HEK293 (cell line): ENCODE measurements around the gene SLC26A6.

Source experiments
- CTCF ChIA-PET: fragments of 350-600 bp; formaldehyde crosslinking; extraction: SDS; loops from one replicate; lab custom pipeline; 2021; ENCODE audit warnings: antibody characterized with exemption; lab: Yijun Ruan, JAX
- POLR2A ChIA-PET: fragments of 300-600 bp; formaldehyde crosslinking; extraction: SDS; loops from one replicate; lab custom pipeline; 2020; ENCODE audit warnings: antibody characterized with exemption, inconsistent platforms; lab: Yijun Ruan, JAX
- H3K27ac ChIP-seq: fragments of 200-500 bp; sonication (Bioruptor generic); 2 replicates; pipeline ENCODE4 v1.5.1; 2014; ENCODE audit warnings: low read depth, low read length, control low read depth, inconsistent platforms; ENCODE audit errors: extremely low read depth
- H3K36me3 ChIP-seq, 2 experiments: fragments of 200-500 bp in 1 of 2; sonication (Bioruptor generic) in 1 of 2; 1 replicate in 1 of 2; 2 replicates in 1 of 2; pipeline ENCODE4 v1.5.1; 2014 to 2017; ENCODE audit warnings: inconsistent platforms in 2 of 2, low read length in 2 of 2; ENCODE audit not compliant: control insufficient read depth in 2 of 2, insufficient read depth in 1 of 2
- H3K4me1 ChIP-seq: fragments of 200-500 bp; sonication (Bioruptor generic); 2 replicates; pipeline ENCODE4 v1.5.1; 2014; ENCODE audit warnings: mild to moderate bottlenecking, low read length, inconsistent platforms; ENCODE audit not compliant: control insufficient read depth, insufficient read depth
- H3K4me3 ChIP-seq: 2 replicates; pipeline ENCODE4 v1.5.1; 2011; ENCODE audit warnings: low read depth, mild to moderate bottlenecking, control low read depth, low read length, moderate library complexity
- H3K9me3 ChIP-seq: fragments of 200-500 bp; sonication (Bioruptor generic); 2 replicates; pipeline ENCODE4 v1.5.1; 2014; ENCODE audit warnings: low read depth, low read length, inconsistent platforms; ENCODE audit not compliant: control insufficient read depth, insufficient read depth
- KLF10 ChIP-seq: fragments of 450-650 bp; IDR thresholded peaks from 2 replicates; pipeline ENCODE4 v1.5.1; 2018; ENCODE audit warnings: missing biosample characterization, mild to moderate bottlenecking, missing genetic modification characterization
- KLF7 ChIP-seq: fragments of 450-650 bp; formaldehyde crosslinking; IDR thresholded peaks from 2 replicates; pipeline ENCODE4 v1.5.1; 2016; ENCODE audit warnings: missing biosample characterization, missing genetic modification characterization, borderline replicate concordance
- PRDM1 ChIP-seq: fragments of 450-650 bp; formaldehyde crosslinking; IDR thresholded peaks from 2 replicates; pipeline ENCODE4; 2016; ENCODE audit warnings: missing biosample characterization, missing genetic modification characterization
- PRDM10 ChIP-seq: fragments of 450-650 bp; formaldehyde crosslinking; IDR thresholded peaks from 2 replicates; pipeline ENCODE4 v1.5.1; 2016; ENCODE audit warnings: missing biosample characterization, missing genetic modification characterization
- SP3 ChIP-seq: fragments of 450-650 bp; formaldehyde crosslinking; IDR thresholded peaks from 2 replicates; pipeline ENCODE4 v1.5.1; 2016; ENCODE audit warnings: missing biosample characterization, missing genetic modification characterization
- ZBTB8A ChIP-seq: fragments of 450-650 bp; formaldehyde crosslinking; IDR thresholded peaks from 2 replicates; pipeline ENCODE4 v1.5.1; 2016; ENCODE audit warnings: missing biosample characterization, missing genetic modification characterization
- ZFP3 ChIP-seq: fragments of 450-650 bp; formaldehyde crosslinking; IDR thresholded peaks from 2 replicates; pipeline ENCODE4 v1.5.1; 2016; ENCODE audit warnings: low read depth, missing biosample characterization, missing genetic modification characterization
- ZNF112 ChIP-seq: fragments of 450-650 bp; formaldehyde crosslinking; IDR thresholded peaks from 2 replicates; pipeline ENCODE4 v1.5.0; 2017; ENCODE audit warnings: missing biosample characterization, missing genetic modification characterization
- ZNF133 ChIP-seq: fragments of 450-650 bp; formaldehyde crosslinking; IDR thresholded peaks from 2 replicates; pipeline ENCODE4 v1.5.1; 2016; ENCODE audit warnings: missing biosample characterization, missing genetic modification characterization
- ZNF23 ChIP-seq: fragments of 450-650 bp; formaldehyde crosslinking; IDR thresholded peaks from 2 replicates; pipeline ENCODE4 v1.5.1; 2016; ENCODE audit warnings: missing biosample characterization, missing genetic modification characterization, borderline replicate concordance
- ZNF26 ChIP-seq: fragments of 450-650 bp; formaldehyde crosslinking; IDR thresholded peaks from 2 replicates; pipeline ENCODE4 v1.5.1; 2016; ENCODE audit warnings: missing biosample characterization, missing genetic modification characterization
- ZNF416 ChIP-seq: fragments of 450-650 bp; formaldehyde crosslinking; IDR thresholded peaks from 2 replicates; pipeline ENCODE4 v1.5.1; 2016; ENCODE audit warnings: missing biosample characterization, missing genetic modification characterization
- ZNF513 ChIP-seq: fragments of 450-650 bp; IDR thresholded peaks from 2 replicates; pipeline ENCODE4 v1.5.1; 2018; ENCODE audit warnings: missing biosample characterization, missing genetic modification characterization
- ZNF530 ChIP-seq: fragments of 450-650 bp; formaldehyde crosslinking; IDR thresholded peaks from 2 replicates; pipeline ENCODE4 v1.5.1; 2016; ENCODE audit warnings: low read depth, missing biosample characterization, missing genetic modification characterization
- ZNF561 ChIP-seq: fragments of 450-650 bp; IDR thresholded peaks from 2 replicates; pipeline ENCODE4 v1.5.1; 2018; ENCODE audit warnings: missing biosample characterization, missing genetic modification characterization, borderline replicate concordance
- ZNF621 ChIP-seq: fragments of 450-650 bp; formaldehyde crosslinking; IDR thresholded peaks from 2 replicates; pipeline ENCODE4 v1.5.1; 2017; ENCODE audit warnings: missing biosample characterization, missing genetic modification characterization
- ZNF664 ChIP-seq: fragments of 450-650 bp; formaldehyde crosslinking; IDR thresholded peaks from 2 replicates; pipeline ENCODE4 v1.5.1; 2016; ENCODE audit warnings: missing biosample characterization, missing genetic modification characterization
- ZNF670 ChIP-seq: fragments of 450-650 bp; formaldehyde crosslinking; IDR thresholded peaks from 2 replicates; pipeline ENCODE4 v1.5.1; 2016; ENCODE audit warnings: missing biosample characterization, missing genetic modification characterization, low read depth
- ZNF777 ChIP-seq: fragments of 450-650 bp; formaldehyde crosslinking; IDR thresholded peaks from 2 replicates; pipeline ENCODE4 v1.5.1; 2017; ENCODE audit warnings: missing biosample characterization, missing genetic modification characterization, borderline replicate concordance
- ZNF843 ChIP-seq: fragments of 450-650 bp; formaldehyde crosslinking; IDR thresholded peaks from 2 replicates; pipeline ENCODE4 v1.5.1; 2016; ENCODE audit warnings: missing biosample characterization, missing genetic modification characterization
- ZSCAN30 ChIP-seq: fragments of 450-650 bp; IDR thresholded peaks from 2 replicates; pipeline ENCODE4 v1.5.1; 2018; ENCODE audit warnings: missing biosample characterization, mild to moderate bottlenecking, missing genetic modification characterization, moderate library complexity
- TF ChIP-seq, protein P1 (sequence below): fragments of 450-650 bp; formaldehyde crosslinking; IDR thresholded peaks from 2 replicates; pipeline ENCODE4 v1.5.1; 2016; ENCODE audit warnings: missing biosample characterization, missing genetic modification characterization
- TF ChIP-seq, protein P2 (sequence below): fragments of 450-650 bp; formaldehyde crosslinking; IDR thresholded peaks from 2 replicates; pipeline ENCODE4 v1.5.1; 2016; ENCODE audit warnings: missing biosample characterization, missing genetic modification characterization

SLC26A6 gene

DNA sequence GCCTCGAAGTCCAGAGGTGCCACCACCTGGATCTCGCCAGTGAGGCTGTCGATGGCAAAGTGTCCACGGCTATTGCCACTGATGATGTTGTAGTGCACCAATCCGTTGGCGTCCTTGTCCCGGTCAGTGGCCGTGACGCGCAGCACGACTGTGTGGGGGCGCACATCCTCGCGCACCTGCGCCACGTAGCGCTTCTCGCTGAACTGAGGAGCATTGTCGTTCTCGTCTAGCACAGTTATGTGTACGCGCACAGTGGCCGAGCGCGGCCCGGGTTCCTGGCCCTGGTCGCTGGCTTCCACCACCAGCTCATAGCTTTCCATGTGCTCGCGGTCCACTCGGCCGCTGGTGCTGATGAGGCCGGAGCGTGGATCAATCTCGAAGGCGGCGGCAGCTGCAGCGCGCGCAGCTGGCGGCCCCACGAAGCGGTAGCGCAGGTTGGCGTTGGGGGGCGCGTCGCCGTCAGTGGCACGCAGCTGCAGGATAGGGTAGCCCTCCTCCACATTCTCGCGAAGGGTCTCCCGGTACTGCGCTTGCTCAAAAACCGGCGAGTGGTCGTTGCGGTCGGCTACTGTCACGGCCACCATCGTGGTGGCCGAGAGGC, 25.6 kb upstream of the SLC26A6 start:
- 0 out of 2 replicates have a peak overlapping the region, but pooled peaks have one; percentile 36 for H3K4me3 ChIP-seq
- H3K9me3 ChIP-seq, result no peaks in the 10 kb centered on the region
- H3K36me3 ChIP-seq, result no peaks in the 10 kb centered on the region
- POLR2A ChIA-PET, result no interaction called here
- CTCF ChIA-PET, result no interaction called here
- TF ChIP-seq ZNF843 (tag by site-specific recombination) (no peak), ZNF561 (no peak), ZNF670 (tag by site-specific recombination) (no peak), ZNF26 (no peak), ZNF777 (no peak), ZBTB8A (tag by site-specific recombination) (no peak), ZNF23 (tag by site-specific recombination) (no peak), ZNF416 (tag by site-specific recombination) (no peak), ZNF513 (no peak), KLF10 (tag by site-specific recombination) (no peak), ZFP3 (tag by site-specific recombination) (no peak), ZSCAN30 (tag by site-specific recombination) (no peak), PRDM10 (tag by site-specific recombination) (no peak), ZNF621 (tag by site-specific recombination) (no peak)
- TF ChIP-seq, protein P1, sequence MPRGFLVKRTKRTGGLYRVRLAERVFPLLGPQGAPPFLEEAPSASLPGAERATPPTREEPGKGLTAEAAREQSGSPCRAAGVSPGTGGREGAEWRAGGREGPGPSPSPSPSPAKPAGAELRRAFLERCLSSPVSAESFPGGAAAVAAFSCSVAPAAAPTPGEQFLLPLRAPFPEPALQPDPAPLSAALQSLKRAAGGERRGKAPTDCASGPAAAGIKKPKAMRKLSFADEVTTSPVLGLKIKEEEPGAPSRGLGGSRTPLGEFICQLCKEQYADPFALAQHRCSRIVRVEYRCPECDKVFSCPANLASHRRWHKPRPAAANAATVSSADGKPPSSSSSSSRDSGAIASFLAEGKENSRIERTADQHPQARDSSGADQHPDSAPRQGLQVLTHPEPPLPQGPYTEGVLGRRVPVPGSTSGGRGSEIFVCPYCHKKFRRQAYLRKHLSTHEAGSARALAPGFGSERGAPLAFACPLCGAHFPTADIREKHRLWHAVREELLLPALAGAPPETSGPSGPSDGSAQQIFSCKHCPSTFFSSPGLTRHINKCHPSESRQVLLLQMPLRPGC (tag by site-specific recombination), result no peak
- H3K4me1 ChIP-seq, result no peaks in the 10 kb centered on the region
- H3K27ac ChIP-seq, result no peak overlapping the region

DNA sequence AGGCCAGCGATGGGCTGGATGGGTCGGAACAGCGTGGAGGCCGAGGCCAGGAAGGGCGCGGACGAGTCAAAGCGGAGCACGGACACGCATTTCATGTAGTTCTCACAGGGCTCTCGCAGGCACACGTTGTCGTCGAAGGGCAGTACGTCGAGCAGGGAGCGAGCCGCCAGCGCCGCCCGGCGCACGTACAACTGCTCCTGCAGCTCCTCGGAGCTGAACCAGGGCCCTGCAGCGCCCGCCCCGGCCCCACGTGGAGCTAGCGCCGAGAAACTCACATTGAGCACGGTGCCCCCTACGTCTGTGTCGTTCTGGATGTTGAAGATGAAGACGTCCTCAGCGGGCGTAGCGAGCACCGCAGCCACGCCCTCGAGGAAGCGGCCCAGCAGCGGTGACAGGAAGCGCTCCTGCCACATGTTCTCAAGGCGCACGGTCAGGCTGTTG, 21.6 kb upstream of the SLC26A6 start:
- CTCF ChIA-PET, result interaction anchor here (0.6 to 1.7 kb wide), 6 partner anchors 22 to 221 kb away, joined by 3 to 4 read pairs (median 3); partner anchors contain the start of genes NCKIPSD and SLC26A6
- no peaks in the 10 kb centered on the region for H3K36me3 ChIP-seq
- POLR2A ChIA-PET, result no interaction called here
- H3K4me1 ChIP-seq, result no peaks in the 10 kb centered on the region
- H3K27ac ChIP-seq, result no peak overlapping the region; the same call in 1 of the 2 replicates
- H3K4me3 ChIP-seq, result no peak overlapping the region
- no peaks in the 10 kb centered on the region for H3K9me3 ChIP-seq
- no peak for TF ChIP-seq ZNF112 (tag by site-specific recombination)
- TF ChIP-seq ZNF843 (tag by site-specific recombination), result no peak
- TF ChIP-seq SP3 (tag by site-specific recombination), result no peak
- no peak for TF ChIP-seq ZNF133 (tag by site-specific recombination)
- TF ChIP-seq, protein P2, sequence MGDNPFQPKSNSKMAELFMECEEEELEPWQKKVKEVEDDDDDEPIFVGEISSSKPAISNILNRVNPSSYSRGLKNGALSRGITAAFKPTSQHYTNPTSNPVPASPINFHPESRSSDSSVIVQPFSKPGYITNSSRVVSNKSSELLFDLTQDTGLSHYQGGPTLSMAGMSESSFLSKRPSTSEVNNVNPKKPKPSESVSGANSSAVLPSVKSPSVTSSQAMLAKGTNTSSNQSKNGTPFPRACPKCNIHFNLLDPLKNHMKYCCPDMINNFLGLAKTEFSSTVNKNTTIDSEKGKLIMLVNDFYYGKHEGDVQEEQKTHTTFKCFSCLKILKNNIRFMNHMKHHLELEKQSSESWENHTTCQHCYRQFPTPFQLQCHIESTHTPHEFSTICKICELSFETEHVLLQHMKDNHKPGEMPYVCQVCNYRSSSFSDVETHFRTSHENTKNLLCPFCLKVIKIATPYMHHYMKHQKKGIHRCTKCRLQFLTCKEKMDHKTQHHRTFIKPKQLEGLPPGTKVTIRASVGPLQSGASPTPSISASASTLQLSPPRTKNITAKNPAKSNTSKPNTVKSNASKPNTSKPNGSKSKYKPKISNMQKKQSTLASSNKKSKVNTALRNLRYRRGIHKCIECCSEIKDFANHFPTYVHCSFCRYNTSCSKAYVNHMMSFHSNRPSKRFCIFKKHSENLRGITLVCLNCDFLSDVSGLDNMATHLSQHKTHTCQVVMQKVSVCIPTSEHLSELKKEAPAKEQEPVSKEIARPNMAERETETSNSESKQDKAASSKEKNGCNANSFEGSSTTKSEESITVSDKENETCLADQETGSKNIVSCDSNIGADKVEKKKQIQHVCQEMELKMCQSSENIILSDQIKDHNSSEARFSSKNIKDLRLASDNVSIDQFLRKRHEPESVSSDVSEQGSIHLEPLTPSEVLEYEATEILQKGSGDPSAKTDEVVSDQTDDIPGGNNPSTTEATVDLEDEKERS, result no peak
- TF ChIP-seq ZNF664, result no peak
- no peak for TF ChIP-seq ZNF23 (tag by site-specific recombination)
- no peak for TF ChIP-seq ZNF530 (tag by site-specific recombination)
- no peak for TF ChIP-seq KLF7 (tag by site-specific recombination)
- TF ChIP-seq PRDM1 (tag by site-specific recombination), result no peak
